ENCODE measurements around the gene HOXC9.

Gene HOXC9

GRCh38 chr12:54002278-54002914 lies 2.4 kb downstream of the HOXC9 start:
- no peak for DNase-seq (ENCODE audit: low read depth)

- no peak for DNase-seq (ENCODE audit: low read depth)
Measured at GRCh38 chr12:54002915-54003389, 3.0 kb downstream of the HOXC9 start.

GRCh38 chr12:54003625-54004024 lies 3.7 kb downstream of the HOXC9 start:
- DNase-seq (ENCODE audit: low read depth) = no peak

DNA sequence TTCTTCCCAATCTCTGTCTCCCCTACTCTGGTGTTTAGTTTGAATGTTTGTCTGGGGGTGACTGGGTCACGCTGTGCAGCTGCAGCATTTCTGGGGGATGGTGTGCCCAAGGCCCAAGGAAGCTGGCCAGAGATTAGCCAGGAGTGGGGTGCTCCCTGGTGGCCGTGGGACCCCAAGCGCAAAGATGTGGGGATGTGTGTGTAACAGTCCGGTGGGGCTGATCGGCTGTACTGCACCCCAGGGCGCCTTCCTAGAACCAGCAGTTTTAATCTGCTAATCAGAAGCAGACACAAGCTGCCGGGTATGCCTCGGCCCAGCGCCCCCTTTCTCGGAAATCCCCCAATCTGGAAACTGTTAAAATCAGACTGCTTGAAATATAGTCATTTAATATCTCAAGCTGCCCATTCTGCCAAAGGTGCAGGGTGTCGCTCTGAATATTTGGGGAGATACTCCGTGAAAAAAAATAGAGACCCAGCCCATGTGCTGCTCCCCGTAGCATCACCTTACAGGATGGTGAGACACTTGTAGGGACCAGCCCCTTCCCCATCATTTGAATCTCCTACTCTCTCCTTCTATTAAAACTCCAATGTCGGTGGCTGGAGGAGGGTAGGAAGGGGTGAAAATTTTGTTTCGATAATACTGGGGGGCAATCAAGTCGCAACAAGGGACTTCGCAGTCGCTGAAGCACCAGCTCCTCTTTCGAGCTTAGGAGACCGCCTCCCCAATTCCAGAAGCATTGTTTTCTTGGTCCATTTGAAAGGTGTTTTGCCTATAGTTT lies 4.3 kb downstream of the HOXC9 start:
- no peak for DNase-seq (ENCODE audit: low read depth)

- DNase-seq (ENCODE audit: low read depth) = no peak
Measured at GRCh38 chr12:54004841-54005530, 5.0 kb downstream of the HOXC9 start.

DNA sequence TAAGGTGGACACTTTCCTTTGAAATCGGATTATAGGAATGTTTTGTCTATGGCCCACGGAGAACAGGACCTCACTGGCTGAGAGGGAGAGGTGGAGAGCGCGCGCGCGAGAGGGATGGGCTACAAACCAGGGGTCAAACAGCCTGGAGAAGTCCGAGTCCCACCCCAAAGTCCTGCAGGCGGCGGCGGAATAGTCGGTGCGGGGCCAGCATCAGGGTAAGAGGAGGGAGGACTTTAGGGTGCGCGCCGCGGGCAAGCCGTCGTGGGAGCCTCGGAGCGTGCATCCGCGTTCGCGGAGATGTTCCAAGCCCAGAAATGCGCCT lies 5.5 kb downstream of the HOXC9 start:
- DNase-seq (ENCODE audit: low read depth) = no peak

DNA sequence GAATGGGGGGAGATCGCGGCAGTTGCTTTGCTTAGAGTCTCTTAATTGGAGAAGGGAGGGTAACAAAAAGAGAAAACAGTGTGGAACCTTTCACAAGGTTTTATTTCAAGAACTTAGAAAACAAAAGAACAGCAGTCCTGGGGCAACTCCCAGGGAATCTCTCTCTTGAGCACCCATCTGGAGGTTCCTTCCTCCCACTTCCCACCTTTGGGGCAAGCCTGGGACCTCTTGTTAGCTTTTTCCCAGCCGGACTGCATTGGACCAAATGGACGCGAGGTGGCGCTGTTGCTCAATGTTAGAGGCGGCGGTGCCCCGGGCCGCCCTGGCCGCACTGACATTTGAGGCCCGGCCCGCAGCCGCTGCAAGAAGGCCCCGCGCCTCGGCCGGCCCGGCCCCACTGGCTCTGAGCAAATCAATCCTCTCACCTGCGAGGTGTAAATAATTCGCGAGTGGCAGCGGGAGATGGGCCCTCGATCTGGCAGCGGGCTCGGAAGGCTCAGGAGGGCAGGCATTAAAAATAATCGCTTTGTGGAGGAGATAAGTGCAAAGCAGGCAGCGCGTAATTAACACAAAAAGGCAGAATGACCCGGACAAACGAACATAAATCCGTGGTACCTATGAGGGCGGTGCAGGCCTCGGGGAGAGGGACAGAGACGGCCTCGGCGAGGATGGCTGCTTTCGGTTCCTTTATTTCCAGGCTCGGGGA lies 6.0 kb downstream of the HOXC9 start:
- DNase-seq (ENCODE audit: low read depth) = peak; percentile 77

DNA sequence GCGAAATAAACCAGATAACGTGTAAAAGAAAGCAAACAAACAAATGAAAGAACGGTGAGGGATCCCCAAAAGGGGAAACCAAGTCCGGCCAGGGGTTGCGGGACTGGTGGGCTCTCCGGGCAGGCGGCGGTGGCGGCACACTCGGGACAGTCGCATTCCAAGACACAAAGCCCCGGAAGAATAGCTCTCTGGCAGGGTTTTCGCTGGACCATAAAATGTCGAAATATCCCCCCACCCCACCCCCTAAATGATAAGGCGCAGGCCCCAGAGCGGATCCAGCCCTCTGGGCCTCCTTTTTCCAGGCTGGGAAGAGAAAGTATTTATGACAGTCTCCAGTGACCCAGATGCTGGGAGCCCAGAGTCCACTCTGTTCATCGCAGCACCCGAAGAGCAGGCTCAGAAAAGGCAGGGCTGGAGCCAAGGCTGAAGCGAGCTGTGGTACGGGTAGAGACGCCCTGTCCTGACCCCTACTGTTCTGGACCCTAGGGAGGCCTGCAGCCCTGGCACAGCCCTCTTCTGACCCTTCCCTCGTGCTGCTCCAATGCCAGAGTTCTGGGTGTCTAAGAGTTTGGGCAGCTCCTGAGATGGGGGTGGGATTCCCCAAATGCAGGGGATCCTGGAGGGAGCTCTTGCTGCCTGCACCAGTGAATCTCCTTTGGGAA lies 6.7 kb downstream of the HOXC9 start:
- DNase-seq (ENCODE audit: low read depth) = no peak

- no peak for DNase-seq (ENCODE audit: low read depth)
Measured at GRCh38 chr12:54007538-54008259, 7.7 kb downstream of the HOXC9 start.

DNA sequence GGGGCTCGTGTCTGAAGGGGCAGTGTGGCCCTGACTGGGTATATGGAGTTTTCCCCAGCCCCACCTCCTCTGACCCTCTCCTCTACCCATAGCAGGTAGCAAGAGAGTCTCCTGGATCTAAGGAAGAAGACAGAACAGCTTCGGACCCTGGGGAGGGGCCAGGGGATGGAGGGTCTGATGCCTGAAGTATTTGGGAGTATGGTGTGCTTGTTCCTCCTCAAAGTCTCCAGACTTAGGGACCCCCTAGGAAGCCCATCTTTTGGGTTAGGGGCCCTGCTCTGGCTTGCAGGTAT lies 8.2 kb downstream of the HOXC9 start:
- DNase-seq (ENCODE audit: low read depth) = no peak

GRCh38 chr12:54009171-54010052 lies 9.5 kb downstream of the HOXC9 start:
- no peak for DNase-seq (ENCODE audit: low read depth)

DNA sequence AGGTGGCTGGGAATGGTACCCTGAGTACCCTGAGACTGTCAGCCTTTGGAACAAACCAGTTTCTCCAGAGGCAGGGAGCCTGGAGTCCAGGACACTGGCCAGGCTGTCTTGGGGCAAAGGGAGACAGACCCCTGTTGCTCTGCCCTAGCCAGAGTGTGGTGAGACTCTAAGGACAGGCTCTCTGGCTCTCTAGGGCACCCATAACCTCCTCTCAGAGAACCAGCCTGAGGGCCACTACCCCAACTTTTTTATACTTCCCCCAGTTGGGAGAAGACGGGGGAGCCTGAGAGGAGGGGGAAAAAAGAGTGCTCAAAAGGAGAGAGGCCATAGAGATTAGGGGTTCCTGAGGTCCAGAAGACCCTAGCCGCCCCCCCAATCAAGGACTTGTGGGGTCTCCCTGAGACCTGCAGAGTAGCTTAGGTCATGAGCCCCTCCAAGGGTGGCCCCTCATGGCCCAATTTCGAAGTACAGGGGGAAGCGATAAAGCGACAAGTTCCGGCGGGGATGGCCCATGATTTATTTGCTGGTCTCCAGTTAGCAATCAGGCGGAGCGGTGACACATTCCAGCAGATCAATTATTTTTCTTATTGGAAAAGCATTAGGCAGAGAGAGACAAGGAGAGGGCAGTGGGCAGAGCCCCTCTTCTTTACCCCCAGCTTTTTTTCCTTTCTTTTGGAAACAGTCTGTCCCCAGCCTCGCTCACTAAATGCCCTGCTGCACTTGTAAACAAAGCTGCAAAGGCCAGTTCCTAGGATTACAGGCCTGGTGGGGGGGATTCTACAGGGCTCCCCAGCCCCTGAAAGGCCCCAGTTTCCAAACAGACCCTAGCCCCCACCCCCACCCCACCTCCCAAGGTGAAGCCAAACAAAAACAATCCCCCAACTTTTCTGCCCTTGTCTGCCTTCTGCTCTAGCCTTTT lies 10.4 kb downstream of the HOXC9 start:
- no peak for DNase-seq (ENCODE audit: low read depth)

DNA sequence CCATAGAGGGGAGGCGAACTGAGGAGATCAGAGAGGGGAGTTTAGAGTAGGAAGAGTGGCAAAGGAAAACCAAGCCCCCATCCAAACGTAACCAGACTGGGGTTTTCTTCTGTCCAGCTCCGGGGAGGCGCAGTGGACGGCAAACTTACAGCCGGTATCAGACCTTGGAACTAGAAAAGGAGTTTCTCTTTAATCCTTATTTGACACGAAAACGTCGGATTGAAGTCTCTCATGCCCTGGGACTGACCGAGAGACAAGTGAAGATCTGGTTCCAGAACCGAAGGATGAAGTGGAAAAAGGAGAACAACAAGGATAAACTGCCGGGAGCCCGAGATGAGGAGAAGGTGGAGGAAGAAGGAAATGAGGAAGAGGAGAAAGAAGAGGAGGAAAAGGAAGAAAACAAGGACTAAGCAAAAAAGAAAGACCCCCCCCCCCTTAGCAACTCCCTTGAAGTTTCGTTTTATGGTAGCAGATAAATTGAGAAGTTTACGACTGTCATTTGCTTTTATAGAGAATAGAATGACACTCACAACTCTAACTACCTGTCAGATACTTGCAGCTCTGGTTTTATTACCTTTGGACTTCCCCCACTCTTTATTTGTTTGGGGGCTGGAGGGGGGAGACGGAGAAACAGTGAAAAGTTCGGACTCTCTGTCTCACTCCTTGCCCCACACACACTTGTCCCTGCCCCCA lies 11.2 kb downstream of the HOXC9 start:
- no peak for DNase-seq (ENCODE audit: low read depth)

DNA sequence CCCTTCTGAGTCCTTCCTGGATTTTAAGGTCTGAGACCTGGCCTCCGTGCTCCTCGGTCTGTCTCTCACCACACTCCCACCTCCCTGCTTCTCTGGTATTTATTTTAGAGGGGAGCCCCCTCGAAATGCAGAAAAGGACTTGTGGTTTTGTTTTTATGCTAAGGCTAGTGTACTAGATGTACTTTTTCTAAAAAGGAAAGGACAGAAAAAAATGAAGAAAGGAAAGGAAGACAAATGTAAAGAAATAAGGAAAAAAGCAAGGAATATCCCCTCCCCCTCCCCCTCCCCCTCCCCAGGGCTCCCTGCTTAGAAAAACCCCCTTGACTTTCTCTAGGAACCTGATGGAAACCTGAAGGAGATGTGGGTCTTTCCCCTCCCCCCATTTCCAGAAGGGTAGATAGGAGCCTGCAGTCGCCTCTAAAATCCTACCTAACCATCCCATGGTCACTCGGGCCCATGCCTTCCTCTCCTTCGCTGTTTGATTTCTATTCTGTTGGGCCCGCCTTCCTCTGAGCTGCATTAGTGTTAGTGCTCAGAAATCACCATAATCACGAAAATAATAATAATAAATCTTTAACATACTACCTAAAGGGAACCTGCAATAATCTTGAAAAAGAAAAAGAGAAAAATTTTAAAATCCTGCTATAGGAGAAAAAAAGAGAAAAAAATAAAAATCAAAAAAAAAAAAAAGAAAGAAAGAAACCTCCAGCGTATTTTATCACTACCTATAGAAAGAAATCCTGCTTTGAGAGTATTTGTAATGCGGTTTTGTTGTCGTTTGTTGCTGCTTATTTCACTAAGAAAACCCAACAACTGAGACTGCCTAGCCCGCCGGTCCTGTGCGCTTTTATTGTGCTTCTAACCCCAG lies 11.9 kb downstream of the HOXC9 start:
- DNase-seq (ENCODE audit: low read depth) = no peak

DNA sequence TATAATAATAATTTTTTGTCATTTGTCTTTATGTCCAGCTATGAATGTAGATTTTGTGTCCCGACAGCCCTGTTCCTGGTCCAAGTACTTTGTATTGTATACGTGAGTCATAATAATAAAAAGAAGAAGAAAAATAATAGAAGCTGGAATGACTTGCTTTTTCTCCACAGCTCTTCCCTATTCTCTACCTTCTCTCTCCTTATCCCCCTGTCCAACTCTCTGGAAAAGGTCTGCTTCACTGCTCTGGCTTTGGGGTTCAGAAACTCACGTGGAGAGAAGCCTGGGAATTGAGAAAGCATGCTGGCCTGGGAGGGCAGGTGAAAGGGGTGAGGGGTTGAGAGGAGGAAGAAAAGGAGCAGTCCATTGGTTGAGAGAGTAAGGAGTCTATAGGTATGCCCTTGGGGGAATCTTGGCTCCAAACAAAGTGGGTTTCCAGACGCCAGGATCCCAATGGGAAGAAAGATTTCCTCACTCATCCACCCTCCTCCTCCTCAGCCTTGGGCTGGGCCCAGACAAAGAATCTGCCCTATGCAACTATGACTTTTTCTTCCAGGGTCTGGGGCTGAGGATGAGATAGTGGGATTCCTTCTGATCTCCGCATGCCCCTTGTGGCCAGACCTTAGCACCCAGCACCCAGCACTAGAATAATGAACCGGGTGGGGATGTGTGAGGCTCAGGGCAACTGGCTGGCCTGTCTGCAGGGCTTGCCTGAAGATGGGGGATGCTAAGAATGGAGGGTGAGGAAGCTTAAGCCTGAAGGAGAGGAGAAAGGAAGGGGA lies 12.9 kb downstream of the HOXC9 start:
- no peak for DNase-seq (ENCODE audit: low read depth)

DNA sequence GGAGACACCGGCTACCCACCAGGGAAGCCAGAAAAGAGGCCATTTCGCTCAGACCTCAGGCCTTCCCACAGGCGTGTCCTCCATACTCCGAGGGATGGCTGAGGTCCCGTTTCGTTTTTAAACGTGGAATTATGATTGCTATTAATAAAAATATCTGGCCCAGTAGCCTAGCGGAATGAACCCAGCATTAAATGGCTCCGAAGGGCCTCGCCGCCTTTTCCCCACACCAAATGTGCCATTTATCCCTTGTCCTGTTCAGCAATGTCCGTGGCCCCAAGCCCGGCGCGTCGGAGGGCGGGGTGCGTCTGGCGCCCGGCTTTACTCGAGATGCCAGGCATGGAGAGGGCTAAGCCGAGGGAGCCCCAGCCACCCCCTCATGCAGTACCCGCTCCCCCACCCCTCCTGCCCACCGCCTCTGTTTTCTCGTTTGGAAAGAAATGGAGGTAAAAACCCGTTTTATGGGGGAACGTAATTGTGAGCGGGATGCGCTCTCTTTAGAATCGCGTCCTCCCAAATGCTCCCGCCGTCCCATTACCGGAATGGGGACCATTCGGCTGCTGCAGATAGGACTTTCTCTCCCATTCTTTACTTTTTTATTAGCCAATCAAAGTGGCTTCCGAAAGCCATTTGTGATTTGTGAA lies 14.5 kb downstream of the HOXC9 start:
- DNase-seq (ENCODE audit: low read depth) = no peak

Measured in stromal cell of bone marrow (primary cell).